A673 (cell line): ENCODE measurements around the gene CAPZA2. TPM values are rescaled to one million over a fixed set of nuclear protein-coding genes. Genes with fewer than 3 reads are reported as not detected.

Experiments
- BruUV-seq: library from RNA; stranded (reverse); fragments of 400-500 nt; replicated peaks from 2 replicates; lab custom pipeline; 2021; lab: Mats Ljungman, UMichigan
- CTCF ChIA-PET: fragments of 300-600 bp; sonication (Branson Sonifier 250); formaldehyde crosslinking; loops from one replicate; lab custom pipeline; 2022; ENCODE audit warnings: antibody characterized with exemption; lab: Charles Lee
- POLR2A ChIA-PET: fragments of 300-600 bp; sonication (Branson Sonifier 250); formaldehyde crosslinking; loops from one replicate; lab custom pipeline; 2022; ENCODE audit warnings: antibody characterized with exemption; ENCODE audit not compliant: low non-redundant PET; lab: Charles Lee
- DNase-seq: peaks from one replicate; pipeline ENCODE4 v3.0.0-alpha.2; 2015; ENCODE audit warnings: low spot score
- H3K27ac ChIP-seq: fragments of 200-600 bp; sonication (generic); 2 replicates; pipeline ENCODE4 v1.5.1; 2016; ENCODE audit warnings: mixed run types, low read depth, mild to moderate bottlenecking, mixed read lengths, antibody characterized with exemption, low read length; ENCODE audit not compliant: poor library complexity, severe bottlenecking
- H3K27me3 ChIP-seq: fragments of 200-600 bp; sonication (generic); replicated peaks from 2 replicates; pipeline ENCODE4 v1.6.1; 2017; ENCODE audit warnings: mixed run types, low read depth, mild to moderate bottlenecking, mixed read lengths, antibody characterized with exemption, low read length; ENCODE audit not compliant: insufficient read depth, poor library complexity
- H3K36me3 ChIP-seq: fragments of 200-600 bp; sonication (generic); 2 replicates; pipeline ENCODE4 v1.6.1; 2016; ENCODE audit warnings: mixed run types, mild to moderate bottlenecking, mixed read lengths, antibody characterized with exemption, low read length; ENCODE audit not compliant: insufficient read depth, poor library complexity, severe bottlenecking
- H3K4me1 ChIP-seq: fragments of 200-600 bp; sonication (generic); 2 replicates; pipeline ENCODE4 v1.6.1; 2017; ENCODE audit warnings: mixed run types, mild to moderate bottlenecking, mixed read lengths, antibody characterized with exemption, low read length; ENCODE audit not compliant: insufficient read depth, poor library complexity, severe bottlenecking
- H3K4me3 ChIP-seq: fragments of 200-600 bp; sonication (generic); 2 replicates; pipeline ENCODE4 v1.5.1; 2016; ENCODE audit warnings: low read depth, mixed run types, mild to moderate bottlenecking, mixed read lengths, low read length; ENCODE audit not compliant: poor library complexity, severe bottlenecking
- H3K9me3 ChIP-seq: fragments of 200-600 bp; sonication (generic); 2 replicates; pipeline ENCODE4 v1.6.1; 2016; ENCODE audit warnings: mixed run types, low read depth, mild to moderate bottlenecking, mixed read lengths, antibody characterized with exemption, low read length; ENCODE audit not compliant: poor library complexity, severe bottlenecking
- CTCF ChIP-seq: fragments of 300-800, 200-600 bp; sonication (generic); conservative IDR thresholded peaks from 2 replicates; pipeline ENCODE4 v1.5.1; 2017; ENCODE audit warnings: low read depth, mild to moderate bottlenecking, antibody characterized with exemption, low read length, moderate library complexity, mixed read lengths
- EZH2 ChIP-seq: fragments of 200-600 bp; sonication (generic); IDR thresholded peaks from 2 replicates; pipeline ENCODE4 v1.6.1; 2017; ENCODE audit warnings: borderline replicate concordance, low read depth, mild to moderate bottlenecking, mixed read lengths, antibody characterized with exemption, low read length; ENCODE audit not compliant: poor library complexity, severe bottlenecking
- intact Hi-C: fragments of 100-400 bp; cut with micrococcal nuclease; formaldehyde crosslinking; loops from one replicate; pipeline ENCODE4 v1.10.0; 2022; ENCODE audit not compliant: unreplicated experiment
- total RNA-seq: library from RNA; stranded (reverse); gene quantifications from 2 replicates; pipeline ENCODE4 v1.2.3, GENCODE V29; 2021

CAPZA2 gene
- total RNA-seq, 1 experiment from 2014 or later: 118 TPM

- no peaks in the 10 kb centered on the region for H3K9me3 ChIP-seq
- TF ChIP-seq EZH2 (no peak), CTCF (no peak)
- no peak for DNase-seq
- intact Hi-C loops: no loop called here
- no peak overlapping the region for H3K4me3 ChIP-seq
- H3K27me3 ChIP-seq: peaks cover 5% of the 10 kb centered on the region
- no peaks in the 10 kb centered on the region for H3K4me1 ChIP-seq
- CTCF ChIA-PET: no interaction called here
- no peak overlapping the region for H3K27ac ChIP-seq
- H3K36me3 ChIP-seq: no peaks in the 10 kb centered on the region
- BruUV-seq: no TSS peak
- POLR2A ChIA-PET: no interaction called here
Measured at GRCh38 chr7:116836911-116837310, 25.5 kb upstream of the CAPZA2 start.

GRCh38 chr7:116837586-116837985 is 24.8 kb upstream of the CAPZA2 start:
- no peak overlapping the region for H3K4me3 ChIP-seq
- no peaks in the 10 kb centered on the region for H3K9me3 ChIP-seq
- no peak overlapping the region for H3K27ac ChIP-seq
- peaks cover 5% of the 10 kb centered on the region for H3K27me3 ChIP-seq
- CTCF ChIA-PET: no interaction called here
- POLR2A ChIA-PET: interaction anchor here (0.7 kb wide), 1 partner anchor 860 kb away, joined by 3 read pairs; no protein-coding TSS in a partner anchor
- no peaks in the 10 kb centered on the region for H3K36me3 ChIP-seq
- no peaks in the 10 kb centered on the region for H3K4me1 ChIP-seq
- no peak for DNase-seq
- intact Hi-C loops: no loop called here
- TF ChIP-seq EZH2 (no peak), CTCF (no peak)
- no TSS peak for BruUV-seq

GRCh38 chr7:116840256-116840655 is 22.1 kb upstream of the CAPZA2 start:
- peaks cover 5% of the 10 kb centered on the region for H3K27me3 ChIP-seq
- ChIA-PET POLR2A (no interaction called here), CTCF (no interaction called here)
- no peaks in the 10 kb centered on the region for H3K4me1 ChIP-seq
- intact Hi-C loops: no loop called here
- H3K36me3 ChIP-seq: no peaks in the 10 kb centered on the region
- no peak for TF ChIP-seq EZH2
- TF ChIP-seq CTCF: no peak
- no peaks in the 10 kb centered on the region for H3K9me3 ChIP-seq
- BruUV-seq: no TSS peak
- DNase-seq: no peak
- no peak overlapping the region for H3K27ac ChIP-seq
- H3K4me3 ChIP-seq: no peak overlapping the region
